ENCODE data around the gene ANKRD22. TPM values are rescaled to one million over a fixed set of nuclear protein-coding genes. Genes with fewer than 3 reads are reported as not detected.

The ANKRD22 gene
- total and polyA plus RNA-seq, 9 of the 15 experiments (the other 6 are each of a cell fraction or from before 2014, with no cell fraction given) = not detected

- BruUV-seq (replicated peaks) = no TSS peak
- no peak for FAIRE-seq
- Histone ChIP-seq H3K9me3 (replicated peaks; ENCODE audit: control insufficient read depth, insufficient read depth, low read depth, low read length) (no peaks in the 10 kb centered on the region), H3K36me3 (ENCODE audit: control insufficient read depth, insufficient read depth, low read length) (no peaks in the 10 kb centered on the region), H4K20me1 (replicated peaks; ENCODE audit: control insufficient read depth, insufficient read depth, low read length) (no peaks in the 10 kb centered on the region), H3K4me2 (ENCODE audit: insufficient read depth, low read length) (no peak overlapping the region), H3K9ac (ENCODE audit: insufficient read depth in 1 of 2, low read depth in 2 of 2, low read length in 2 of 2) (no peak overlapping the region), H3K9me1 (ENCODE audit: control insufficient read depth, insufficient read depth, low read length) (no peaks in the 10 kb centered on the region), H3K27me3 (ENCODE audit: control insufficient read depth in 2 of 2, insufficient read depth in 2 of 2, low read length in 2 of 2) (no peaks in the 10 kb centered on the region), H3K4me1 (replicated peaks in 1 of 2; ENCODE audit: control insufficient read depth in 2 of 2, insufficient read depth in 2 of 2, low read length in 2 of 2) (no peaks in the 10 kb centered on the region), H3K27ac (ENCODE audit: extremely low read depth, low read depth, low read length) (no peak overlapping the region), H2AFZ (ENCODE audit: low read depth, low read length) (no peak overlapping the region), H3K4me3 (no peak overlapping the region), H3K79me2 (ENCODE audit: control insufficient read depth, insufficient read depth, low read length) (no peaks in the 10 kb centered on the region)
- no peak for ATAC-seq
- WGBS (ENCODE audit: insufficient coverage, low coverage, missing lambda C conversion rate) = 0% methylated on average over 1 of the region's 1 CpG
- CTCF ChIA-PET (ENCODE audit: low intra/inter-chr PET ratio) = no interaction called here
- no peak for DNase-seq (ENCODE audit: extremely low read depth in 1 of 4, low spot score in 3 of 4)
- in situ Hi-C loops (cut with MboI) = no loop called here
- intact Hi-C loops (cut with micrococcal nuclease) = no loop called here
- TF ChIP-seq, protein P1, sequence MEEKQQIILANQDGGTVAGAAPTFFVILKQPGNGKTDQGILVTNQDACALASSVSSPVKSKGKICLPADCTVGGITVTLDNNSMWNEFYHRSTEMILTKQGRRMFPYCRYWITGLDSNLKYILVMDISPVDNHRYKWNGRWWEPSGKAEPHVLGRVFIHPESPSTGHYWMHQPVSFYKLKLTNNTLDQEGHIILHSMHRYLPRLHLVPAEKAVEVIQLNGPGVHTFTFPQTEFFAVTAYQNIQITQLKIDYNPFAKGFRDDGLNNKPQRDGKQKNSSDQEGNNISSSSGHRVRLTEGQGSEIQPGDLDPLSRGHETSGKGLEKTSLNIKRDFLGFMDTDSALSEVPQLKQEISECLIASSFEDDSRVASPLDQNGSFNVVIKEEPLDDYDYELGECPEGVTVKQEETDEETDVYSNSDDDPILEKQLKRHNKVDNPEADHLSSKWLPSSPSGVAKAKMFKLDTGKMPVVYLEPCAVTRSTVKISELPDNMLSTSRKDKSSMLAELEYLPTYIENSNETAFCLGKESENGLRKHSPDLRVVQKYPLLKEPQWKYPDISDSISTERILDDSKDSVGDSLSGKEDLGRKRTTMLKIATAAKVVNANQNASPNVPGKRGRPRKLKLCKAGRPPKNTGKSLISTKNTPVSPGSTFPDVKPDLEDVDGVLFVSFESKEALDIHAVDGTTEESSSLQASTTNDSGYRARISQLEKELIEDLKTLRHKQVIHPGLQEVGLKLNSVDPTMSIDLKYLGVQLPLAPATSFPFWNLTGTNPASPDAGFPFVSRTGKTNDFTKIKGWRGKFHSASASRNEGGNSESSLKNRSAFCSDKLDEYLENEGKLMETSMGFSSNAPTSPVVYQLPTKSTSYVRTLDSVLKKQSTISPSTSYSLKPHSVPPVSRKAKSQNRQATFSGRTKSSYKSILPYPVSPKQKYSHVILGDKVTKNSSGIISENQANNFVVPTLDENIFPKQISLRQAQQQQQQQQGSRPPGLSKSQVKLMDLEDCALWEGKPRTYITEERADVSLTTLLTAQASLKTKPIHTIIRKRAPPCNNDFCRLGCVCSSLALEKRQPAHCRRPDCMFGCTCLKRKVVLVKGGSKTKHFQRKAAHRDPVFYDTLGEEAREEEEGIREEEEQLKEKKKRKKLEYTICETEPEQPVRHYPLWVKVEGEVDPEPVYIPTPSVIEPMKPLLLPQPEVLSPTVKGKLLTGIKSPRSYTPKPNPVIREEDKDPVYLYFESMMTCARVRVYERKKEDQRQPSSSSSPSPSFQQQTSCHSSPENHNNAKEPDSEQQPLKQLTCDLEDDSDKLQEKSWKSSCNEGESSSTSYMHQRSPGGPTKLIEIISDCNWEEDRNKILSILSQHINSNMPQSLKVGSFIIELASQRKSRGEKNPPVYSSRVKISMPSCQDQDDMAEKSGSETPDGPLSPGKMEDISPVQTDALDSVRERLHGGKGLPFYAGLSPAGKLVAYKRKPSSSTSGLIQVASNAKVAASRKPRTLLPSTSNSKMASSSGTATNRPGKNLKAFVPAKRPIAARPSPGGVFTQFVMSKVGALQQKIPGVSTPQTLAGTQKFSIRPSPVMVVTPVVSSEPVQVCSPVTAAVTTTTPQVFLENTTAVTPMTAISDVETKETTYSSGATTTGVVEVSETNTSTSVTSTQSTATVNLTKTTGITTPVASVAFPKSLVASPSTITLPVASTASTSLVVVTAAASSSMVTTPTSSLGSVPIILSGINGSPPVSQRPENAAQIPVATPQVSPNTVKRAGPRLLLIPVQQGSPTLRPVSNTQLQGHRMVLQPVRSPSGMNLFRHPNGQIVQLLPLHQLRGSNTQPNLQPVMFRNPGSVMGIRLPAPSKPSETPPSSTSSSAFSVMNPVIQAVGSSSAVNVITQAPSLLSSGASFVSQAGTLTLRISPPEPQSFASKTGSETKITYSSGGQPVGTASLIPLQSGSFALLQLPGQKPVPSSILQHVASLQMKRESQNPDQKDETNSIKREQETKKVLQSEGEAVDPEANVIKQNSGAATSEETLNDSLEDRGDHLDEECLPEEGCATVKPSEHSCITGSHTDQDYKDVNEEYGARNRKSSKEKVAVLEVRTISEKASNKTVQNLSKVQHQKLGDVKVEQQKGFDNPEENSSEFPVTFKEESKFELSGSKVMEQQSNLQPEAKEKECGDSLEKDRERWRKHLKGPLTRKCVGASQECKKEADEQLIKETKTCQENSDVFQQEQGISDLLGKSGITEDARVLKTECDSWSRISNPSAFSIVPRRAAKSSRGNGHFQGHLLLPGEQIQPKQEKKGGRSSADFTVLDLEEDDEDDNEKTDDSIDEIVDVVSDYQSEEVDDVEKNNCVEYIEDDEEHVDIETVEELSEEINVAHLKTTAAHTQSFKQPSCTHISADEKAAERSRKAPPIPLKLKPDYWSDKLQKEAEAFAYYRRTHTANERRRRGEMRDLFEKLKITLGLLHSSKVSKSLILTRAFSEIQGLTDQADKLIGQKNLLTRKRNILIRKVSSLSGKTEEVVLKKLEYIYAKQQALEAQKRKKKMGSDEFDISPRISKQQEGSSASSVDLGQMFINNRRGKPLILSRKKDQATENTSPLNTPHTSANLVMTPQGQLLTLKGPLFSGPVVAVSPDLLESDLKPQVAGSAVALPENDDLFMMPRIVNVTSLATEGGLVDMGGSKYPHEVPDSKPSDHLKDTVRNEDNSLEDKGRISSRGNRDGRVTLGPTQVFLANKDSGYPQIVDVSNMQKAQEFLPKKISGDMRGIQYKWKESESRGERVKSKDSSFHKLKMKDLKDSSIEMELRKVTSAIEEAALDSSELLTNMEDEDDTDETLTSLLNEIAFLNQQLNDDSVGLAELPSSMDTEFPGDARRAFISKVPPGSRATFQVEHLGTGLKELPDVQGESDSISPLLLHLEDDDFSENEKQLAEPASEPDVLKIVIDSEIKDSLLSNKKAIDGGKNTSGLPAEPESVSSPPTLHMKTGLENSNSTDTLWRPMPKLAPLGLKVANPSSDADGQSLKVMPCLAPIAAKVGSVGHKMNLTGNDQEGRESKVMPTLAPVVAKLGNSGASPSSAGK (IDR thresholded peaks at IDR 0.05) = no peak
- TF ChIP-seq HDAC6 (IDR thresholded peaks at IDR 0.05; ENCODE audit: low read depth, low read length) (no peak), ZBTB2 (IDR thresholded peaks at IDR 0.05) (no peak), ZNF347 (CRISPR knock-in tag; IDR thresholded peaks at IDR 0.05; ENCODE audit: low read depth) (no peak), CAMTA2 (CRISPR knock-in tag; conservative IDR thresholded peaks at IDR 0.05) (no peak), ILK (tag; IDR thresholded peaks at IDR 0.05; ENCODE audit: borderline replicate concordance, low read depth) (no peak), HSF4 (CRISPR knock-in tag; IDR thresholded peaks at IDR 0.05; ENCODE audit: borderline replicate concordance) (no peak)
- TF ChIP-seq, protein P2, sequence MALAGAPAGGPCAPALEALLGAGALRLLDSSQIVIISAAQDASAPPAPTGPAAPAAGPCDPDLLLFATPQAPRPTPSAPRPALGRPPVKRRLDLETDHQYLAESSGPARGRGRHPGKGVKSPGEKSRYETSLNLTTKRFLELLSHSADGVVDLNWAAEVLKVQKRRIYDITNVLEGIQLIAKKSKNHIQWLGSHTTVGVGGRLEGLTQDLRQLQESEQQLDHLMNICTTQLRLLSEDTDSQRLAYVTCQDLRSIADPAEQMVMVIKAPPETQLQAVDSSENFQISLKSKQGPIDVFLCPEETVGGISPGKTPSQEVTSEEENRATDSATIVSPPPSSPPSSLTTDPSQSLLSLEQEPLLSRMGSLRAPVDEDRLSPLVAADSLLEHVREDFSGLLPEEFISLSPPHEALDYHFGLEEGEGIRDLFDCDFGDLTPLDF (CRISPR knock-in tag; IDR thresholded peaks at IDR 0.05) = no peak
- POLR2A ChIA-PET = interaction anchor here (0.6 kb wide), 1 partner anchor 394 kb away, joined by 3 read pairs; no protein-coding TSS in a partner anchor
Observed at GRCh38 chr10:88849234-88849633, 2.4 kb downstream of the ANKRD22 start.

Data from K562 (cell line).